Pancreas (tissue), 10 donors: Measurements from ENCODE around the gene UNC5CL. TPM values are rescaled to one million over a fixed set of nuclear protein-coding genes. Genes with fewer than 3 reads are reported as not detected.

ENCODE experiments used
- ATAC-seq, 4 donors: fragments of 200-7000 bp; cut with Tn5 transposase; one replicate each; pipeline versions ENCODE4 v1.8.0 to v1.9.1; 2020; ENCODE audit warnings: mild to moderate bottlenecking in 4 of 4, moderate library complexity in 4 of 4
- DNase-seq, 6 donors: peaks; one replicate each; pipeline ENCODE4 v3.0.0-alpha.2; 2020
- FAIRE-seq: peaks from 2 replicates; lab custom pipeline; 2012; peaks lifted over from hg19 to GRCh38; lab: Jason Lieb, UNC
- H3K27ac ChIP-seq, 4 donors: fragments of 200-600 bp; sonication (generic); 1 replicate in 3 of 4; 2 replicates in 1 of 4; pipeline versions ENCODE4 v1.5.0 to v1.8.0; 2020
- H3K27me3 ChIP-seq, 4 donors: fragments of 200-600 bp; one replicate each; pipeline ENCODE4 v1.8.0; 2021
- H3K36me3 ChIP-seq, 3 donors: fragments of 200-600 bp; sonication (generic) in 1 of 3; one replicate each; pipeline versions ENCODE4 v1.5.0 to v1.8.0; 2020 to 2021
- H3K4me1 ChIP-seq, 3 donors: fragments of 200-600 bp; one replicate each; pipeline ENCODE4 v1.8.0; 2021
- H3K4me3 ChIP-seq, 4 donors: fragments of 200-600 bp; sonication (generic) in 2 of 4; one replicate each; pipeline versions ENCODE4 v1.5.0 to v1.8.0; 2020 to 2021
- H3K9me3 ChIP-seq, 4 donors: fragments of 200-600 bp; one replicate each; pipeline ENCODE4 v1.8.0; 2021
- CTCF ChIP-seq, 4 donors: fragments of 200-600 bp; sonication (generic) in 3 of 4; IDR thresholded peaks; one replicate each; pipeline versions ENCODE4 v1.5.0 to v1.8.0; 2021; ENCODE audit warnings: antibody characterized with exemption in 4 of 4
- WGBS, 2 donors: extraction: QIAGEN DNeasy Blood & Tissue Kit; methylation state at CpG; one replicate each; pipeline ENCODE4 v1.1.7; 2013; 5-methylcytosine and 5-hydroxymethylcytosine counted together
- intact Hi-C, 3 donors: fragments of 100-400 bp; cut with DNase I; formaldehyde crosslinking; loops; one replicate each; pipeline versions ENCODE4 v1.11.1 to v1.14.2; 2022
- polyA plus RNA-seq, 2 donors: library from polyadenylated mRNA; stranded (reverse); fragments of 200-250 nt; gene quantifications; one replicate each; pipeline ENCODE4 v1.2.3, GENCODE V29; 2013
- total RNA-seq, 6 donors: library from RNA; stranded (reverse); fragmentation: NEBNext Ultra II Directional in 4 of 6; extraction: Animal tissue kit (Norgen Biotek cat#: 25700) in 4 of 6; gene quantifications; one replicate each; pipeline versions ENCODE4 v1.2.1 to v1.2.4, GENCODE V29; 2021 to 2023
- donor health status: healthy with polysubstance abuse.
- donor health status: DM: no; HTN: no; CAD: no; lungs with moderate emphysema.
- donor health status: DM: no; HTN: no; CAD: no.
- donor health status: control.
- donor health status: control.
- donor health status: Bipolar disorder and iron deficiency.
- donor health status: DM: yes; HTN: yes; CAD: no.
- donor health status: DM: no; HTN: no; CAD: no.
- donor health status: DM: no; HTN: no; CAD: no.
- donor health status: DM: yes; HTN: yes; CAD: no.

Gene UNC5CL
- total and polyA plus RNA-seq, 8 donors = 7.2 to 40.6 (median 23.2) TPM

- no peak overlapping the region for H3K4me3 ChIP-seq
- no peaks in the 10 kb centered on the region for H3K27me3 ChIP-seq
- 92 to 95% methylated on average over 1 of the region's 1 CpG for WGBS, 2 donors
- ATAC-seq (no peak), FAIRE-seq (no peak), DNase-seq (no peak)
- intact Hi-C loops = no loop called here
- no peaks in the 10 kb centered on the region for H3K9me3 ChIP-seq
- H3K4me1 ChIP-seq = peaks cover 38 to 49% (median 45%) of the 10 kb centered on the region in 3 donors
- H3K27ac ChIP-seq = no peak overlapping the region
- no peaks in the 10 kb centered on the region for H3K36me3 ChIP-seq
- TF ChIP-seq CTCF (IDR thresholded peaks at IDR 0.05) = no peak
These were observed 20.5 kb upstream of the UNC5CL start for GRCh38 chr6:41059556-41059955.

GRCh38 chr6:41058783-41059181 lies 19.8 kb upstream of the UNC5CL start:
- Histone ChIP-seq H3K27me3 (no peaks in the 10 kb centered on the region), H3K36me3 (no peaks in the 10 kb centered on the region), H3K4me3 (no peak overlapping the region), H3K4me1 (peaks cover 33 to 46% (median 45%) of the 10 kb centered on the region in 3 donors), H3K27ac (peak overlapping the region in 2 of 4 donors; percentile 39 to 64), H3K9me3 (no peaks in the 10 kb centered on the region)
- 55 to 61% methylated on average over 2 of the region's 2 CpGs for WGBS, 2 donors
- ATAC-seq (no peak), FAIRE-seq (no peak), DNase-seq (no peak)
- TF ChIP-seq CTCF (IDR thresholded peaks at IDR 0.05) = no peak
- intact Hi-C loops = no loop called here

- FAIRE-seq (no peak), DNase-seq (no peak), ATAC-seq (no peak)
- Histone ChIP-seq H3K9me3 (no peaks in the 10 kb centered on the region), H3K36me3 (no peaks in the 10 kb centered on the region), H3K4me1 (peaks cover 32 to 46% (median 45%) of the 10 kb centered on the region in 3 donors), H3K27ac (peak overlapping the region in 3 of 4 donors; percentile 16 to 68 (median 56)), H3K4me3 (no peak overlapping the region), H3K27me3 (no peaks in the 10 kb centered on the region)
- WGBS, 2 donors = 73 to 78% methylated on average over 6 of the region's 6 CpGs
- TF ChIP-seq CTCF (IDR thresholded peaks at IDR 0.05) = no peak
- intact Hi-C loops = no loop called here
These were observed 17.9 kb upstream of the UNC5CL start for GRCh38 chr6:41056768-41057490.

GRCh38 chr6:41055149-41055548 lies 16.1 kb upstream of the UNC5CL start:
- WGBS, 2 donors = 41 to 45% methylated on average over 3 of the region's 3 CpGs
- H3K36me3 ChIP-seq = no peaks in the 10 kb centered on the region
- DNase-seq = no peak

More at GRCh38 chr6:41055149-41055548, 16.1 kb upstream of the UNC5CL start:
- Histone ChIP-seq H3K4me3 (no peak overlapping the region), H3K4me1 (peaks cover 18 to 41% (median 34%) of the 10 kb centered on the region in 3 donors), H3K27ac (peak overlapping the region in 1 of 4 donors; percentile 28), H3K27me3 (no peaks in the 10 kb centered on the region), H3K9me3 (no peaks in the 10 kb centered on the region)
- intact Hi-C loops = no loop called here
- ATAC-seq = peak in 2 of 4 donors; percentile 37 to 66
- no peak for TF ChIP-seq CTCF (IDR thresholded peaks at IDR 0.05)
- FAIRE-seq = no peak
